Measurements from ENCODE around the gene STK24.

STK24 gene

DNA sequence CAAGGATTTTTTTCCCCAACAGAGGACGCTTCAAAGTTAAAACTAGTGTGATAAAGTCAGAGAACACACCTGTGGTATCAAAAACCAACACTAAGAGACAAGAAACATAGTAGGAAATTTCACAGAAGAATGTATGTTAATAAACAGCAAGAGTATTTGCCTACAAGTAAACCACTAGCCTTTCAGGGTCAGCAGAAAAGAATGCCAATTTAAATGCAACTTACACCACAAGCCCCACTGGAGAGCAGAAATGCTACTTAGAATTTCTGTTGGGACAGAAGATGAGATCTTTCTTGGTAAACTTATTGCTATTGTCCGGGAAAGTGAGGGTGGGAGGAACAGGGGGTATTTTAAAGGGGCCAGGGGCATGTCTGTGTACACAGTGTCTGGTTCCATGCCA lies 68.6 kb downstream of the STK24 start:
- no peak for DNase-seq

DNA sequence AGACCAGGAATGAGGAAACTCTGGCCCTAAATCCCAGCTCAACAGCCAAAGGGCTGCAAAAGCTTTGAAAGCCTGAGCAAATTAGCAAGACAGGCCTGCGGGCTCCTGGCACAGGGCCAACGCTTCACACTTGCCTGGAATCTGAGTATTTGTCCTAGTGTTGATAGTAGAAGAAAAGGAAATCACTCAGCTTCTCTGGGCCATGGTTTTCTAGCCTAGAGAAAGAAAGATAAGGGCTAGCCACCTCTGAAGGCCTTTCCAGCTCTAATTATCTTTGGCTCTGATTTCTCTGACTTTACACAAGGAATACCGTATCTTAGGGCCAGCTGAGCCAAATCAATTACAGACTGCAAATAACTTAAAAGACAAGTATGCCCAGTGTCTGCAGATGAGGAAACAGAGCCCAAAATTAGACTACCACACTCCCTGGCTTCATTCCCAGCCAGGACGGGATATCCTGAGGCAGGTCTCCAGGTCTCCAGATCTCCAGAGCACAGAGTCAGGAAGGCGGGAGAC lies 69.6 kb downstream of the STK24 start:
- peak; percentile 32 for DNase-seq

- DNase-seq, result no peak
Measured at GRCh38 chr13:98506728-98507230, 70.1 kb downstream of the STK24 start.

GRCh38 chr13:98506322-98506721 lies 70.6 kb downstream of the STK24 start:
- DNase-seq, result no peak

DNA sequence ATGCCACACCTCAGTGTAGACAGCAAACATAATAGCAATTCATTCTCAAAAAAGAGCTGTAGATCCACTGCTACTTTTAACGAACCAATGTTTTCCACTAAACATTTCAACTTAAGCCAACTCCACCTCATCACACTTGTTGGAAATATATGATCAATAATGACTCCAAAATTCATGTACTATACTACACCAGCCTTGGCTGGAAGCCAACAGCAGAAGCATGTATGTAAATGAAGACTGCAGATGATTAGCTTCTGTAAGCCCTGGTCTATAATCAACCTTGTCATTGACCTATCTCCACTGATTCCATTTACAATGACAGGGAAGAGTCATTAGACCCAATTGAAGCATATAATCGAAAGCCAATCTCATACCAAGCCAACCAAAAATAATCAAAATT lies 71.7 kb downstream of the STK24 start:
- no peak for DNase-seq

GRCh38 chr13:98504371-98504963 lies 72.4 kb downstream of the STK24 start:
- no peak for DNase-seq

DNA sequence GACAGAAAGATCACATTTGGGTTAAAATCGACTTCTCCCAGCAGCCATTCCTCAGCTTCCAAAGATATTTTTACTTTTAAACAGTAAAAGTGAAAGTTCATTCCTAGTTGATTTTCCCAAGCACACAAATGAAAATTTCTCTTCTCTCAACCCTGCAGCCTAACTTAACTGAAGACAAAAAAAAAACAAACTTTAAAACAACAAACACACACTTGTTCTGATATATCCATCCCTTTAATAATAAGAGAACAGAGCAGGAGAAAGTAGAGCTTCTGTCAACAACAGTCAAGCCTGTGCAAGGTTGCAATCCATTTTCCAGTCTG lies 72.9 kb downstream of the STK24 start:
- DNase-seq, result no peak

DNA sequence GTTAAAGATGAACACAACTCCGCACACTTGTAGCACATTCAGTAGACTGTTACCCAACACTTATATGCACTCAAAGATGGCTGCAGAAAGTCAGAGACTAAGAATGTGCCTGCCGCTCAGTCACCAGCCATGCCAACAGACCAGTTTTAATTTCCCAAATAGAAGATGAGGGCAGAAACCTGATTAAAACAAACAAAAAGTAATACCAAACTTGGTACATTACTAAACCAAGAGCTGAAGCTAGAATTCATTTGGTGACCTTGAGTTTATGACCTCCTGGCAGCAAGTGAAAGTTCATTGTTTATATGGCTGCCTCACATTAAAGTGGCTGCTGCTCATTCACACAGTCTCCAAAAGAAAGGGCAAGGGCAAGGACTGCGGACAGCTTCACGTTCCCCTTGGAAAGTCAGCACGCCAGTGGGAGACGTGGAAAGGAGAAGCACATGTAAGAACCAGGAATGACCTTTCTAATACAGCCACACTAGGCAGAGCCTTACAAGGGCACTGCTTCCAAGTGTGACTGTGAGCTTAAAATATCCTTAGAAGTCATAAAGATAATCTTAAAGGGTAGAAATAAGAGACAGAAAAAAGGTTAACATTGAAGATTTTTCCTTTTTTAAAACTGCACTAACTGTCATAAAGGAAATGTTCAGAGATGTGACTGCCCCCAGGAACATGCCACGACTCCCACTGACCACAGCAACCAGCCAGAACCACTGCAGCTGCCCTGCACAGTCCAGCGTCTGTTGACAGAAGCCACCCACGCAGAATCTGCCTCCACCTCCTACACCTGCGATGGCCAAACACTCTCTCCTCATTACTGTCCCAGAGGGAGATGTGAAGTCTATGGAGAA lies 73.5 kb downstream of the STK24 start:
- DNase-seq, result no peak

- no peak for DNase-seq
Measured at GRCh38 chr13:98500963-98501421, 75.9 kb downstream of the STK24 start.

DNA sequence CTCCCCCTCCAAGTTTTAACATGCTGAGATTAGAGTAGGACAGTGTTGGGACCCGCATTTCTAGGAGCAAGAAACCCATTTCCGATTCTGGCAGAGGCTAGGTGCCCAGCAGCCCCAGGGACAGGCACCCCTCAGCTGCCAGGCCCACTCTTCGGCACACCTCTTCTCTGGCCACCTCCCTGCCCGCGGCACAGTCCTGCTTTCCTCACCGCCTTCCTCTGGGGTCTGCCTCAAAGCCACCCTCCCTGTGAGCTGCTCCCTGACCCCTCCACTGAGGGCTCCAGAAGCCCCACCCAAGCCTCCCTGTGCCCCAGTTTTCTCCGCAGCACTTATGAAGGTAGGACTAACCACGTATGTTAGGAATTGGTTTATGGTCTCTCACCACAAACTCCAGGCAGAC lies 79.9 kb downstream of the STK24 start:
- DNase-seq, result no peak

- DNase-seq, result no peak
Measured at GRCh38 chr13:98496479-98496791, 80.5 kb downstream of the STK24 start.

DNA sequence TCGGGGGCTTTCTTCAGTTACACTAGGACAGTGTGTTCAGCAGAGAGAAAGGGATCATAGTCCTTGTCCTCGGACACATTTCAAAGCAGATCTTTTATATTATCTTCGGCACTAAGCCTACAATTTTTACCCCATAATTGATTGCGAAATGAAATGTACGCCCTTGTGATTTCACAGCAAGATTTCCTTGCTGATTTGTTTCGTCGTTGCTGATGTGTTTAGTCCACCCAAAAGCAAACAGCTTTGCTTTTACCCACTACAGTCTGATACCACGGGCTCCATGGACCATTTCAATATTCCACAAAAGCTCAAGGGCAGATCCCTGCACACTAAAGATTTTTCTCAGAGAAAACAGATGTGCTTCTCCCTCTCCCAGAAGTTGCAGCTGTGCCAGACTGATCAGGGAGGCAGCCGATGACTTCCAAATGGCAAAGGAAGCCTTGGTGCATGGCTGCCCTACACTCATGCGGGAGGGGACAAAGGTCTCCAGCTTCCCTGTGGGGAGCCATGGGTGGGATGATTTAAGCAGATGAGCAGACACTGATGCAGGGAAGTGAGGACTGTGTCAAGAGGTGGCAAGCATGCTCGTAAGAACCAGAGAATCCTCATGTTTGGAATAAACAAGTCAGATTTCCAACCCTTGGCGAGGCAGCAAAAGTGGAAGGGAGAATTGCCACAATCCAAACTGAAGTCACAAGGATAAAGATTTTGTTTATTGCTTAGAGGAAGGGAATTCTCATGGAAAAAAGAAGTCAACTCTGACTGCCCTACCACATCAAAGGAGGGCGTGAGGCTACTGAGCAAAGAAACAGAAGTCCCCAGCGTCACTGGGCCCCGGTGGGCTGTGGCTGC lies 81.1 kb downstream of the STK24 start:
- no peak for DNase-seq

GRCh38 chr13:98494769-98495168 lies 82.1 kb downstream of the STK24 start:
- no peak for DNase-seq

GRCh38 chr13:98493042-98493712 lies 83.7 kb downstream of the STK24 start:
- DNase-seq, result no peak

DNA sequence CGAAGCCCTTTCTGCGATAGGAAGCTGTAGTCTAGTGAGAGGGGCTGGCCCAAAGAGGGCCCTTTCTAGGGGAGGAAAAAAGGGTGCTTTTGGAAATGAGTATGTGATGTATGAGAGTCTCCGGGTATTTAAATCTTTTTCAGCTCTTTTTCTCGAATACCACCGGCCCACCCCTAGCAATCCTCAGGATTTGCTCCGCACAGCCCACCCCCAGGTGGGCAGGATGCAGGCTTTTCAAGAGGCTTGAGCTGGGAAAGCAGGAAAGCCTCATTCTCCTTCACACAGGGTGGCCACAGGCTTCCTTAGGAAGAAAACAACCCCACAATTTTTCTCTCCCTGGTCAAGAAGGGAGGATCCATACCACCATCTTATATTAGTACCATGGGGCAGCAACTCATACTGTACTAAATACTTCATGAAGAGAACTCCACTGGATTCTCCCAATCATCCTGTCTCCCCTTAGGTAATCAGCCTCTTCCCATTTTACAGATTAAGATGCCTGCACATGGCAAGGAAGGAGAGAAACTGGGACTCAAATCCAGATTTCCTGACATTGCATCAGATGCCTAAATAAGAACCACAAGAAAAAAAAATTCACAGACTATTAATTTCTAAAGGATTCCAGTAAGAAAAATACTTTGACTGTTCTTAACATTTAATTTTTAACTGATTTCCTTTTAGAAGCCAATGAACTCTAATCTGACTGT lies 84.4 kb downstream of the STK24 start:
- DNase-seq, result no peak

DNA sequence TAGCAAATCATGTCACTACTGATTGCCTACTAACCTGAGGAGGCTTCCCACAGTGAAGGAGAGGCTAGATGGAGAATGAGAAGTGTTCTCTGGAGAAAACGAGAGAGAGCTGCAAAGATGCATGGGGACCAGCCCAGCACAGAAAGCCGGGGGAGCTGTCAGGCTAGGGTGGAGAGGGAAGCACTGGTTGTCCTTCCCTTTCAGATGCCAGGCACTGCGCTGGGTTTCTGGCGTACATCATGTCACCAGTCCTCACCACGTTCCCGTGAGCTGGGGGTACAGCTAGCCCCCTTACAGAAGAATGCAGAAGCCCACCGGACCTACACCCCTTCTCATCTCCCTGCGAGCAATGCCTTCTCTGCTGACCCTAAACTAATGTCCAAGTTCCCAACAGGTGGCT lies 86.0 kb downstream of the STK24 start:
- DNase-seq, result no peak

- DNase-seq, result no peak
Measured at GRCh38 chr13:98490195-98490836, 86.6 kb downstream of the STK24 start.

DNA sequence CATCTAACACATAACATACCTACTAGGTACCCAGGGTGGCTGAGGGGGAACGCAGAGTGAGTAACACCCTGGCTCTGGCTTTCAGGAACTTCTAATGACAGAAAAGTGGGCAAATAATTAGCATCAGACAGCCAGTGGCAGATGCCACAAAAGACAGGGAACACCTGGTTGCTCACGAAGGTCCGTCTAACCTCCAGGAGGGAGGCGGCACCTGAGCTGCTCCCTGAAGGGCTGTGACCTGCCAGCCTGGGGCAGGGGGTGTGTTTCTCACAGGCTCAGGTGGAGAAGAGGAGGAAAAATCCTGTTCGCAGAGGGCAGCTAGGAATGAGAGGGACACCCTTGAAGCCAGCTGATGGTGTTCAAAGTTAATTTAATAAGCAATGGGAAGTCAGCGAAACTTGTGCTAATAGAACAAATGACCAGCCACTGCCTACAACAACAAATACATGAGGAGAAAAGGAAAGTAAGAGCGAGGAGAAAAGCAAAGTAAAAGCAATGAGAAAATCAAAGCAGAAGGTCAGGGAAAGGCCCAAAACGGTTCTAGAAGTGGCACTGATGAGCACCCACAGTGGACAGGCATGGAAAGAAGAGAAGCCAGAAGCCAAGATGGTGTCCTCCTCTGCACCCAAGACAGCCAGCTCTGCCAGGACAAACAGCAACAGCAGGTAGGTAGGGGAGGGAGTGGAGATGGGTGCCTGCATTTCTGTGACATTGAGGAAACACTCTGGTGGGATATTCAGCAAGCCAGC lies 87.3 kb downstream of the STK24 start:
- no peak for DNase-seq

DNA sequence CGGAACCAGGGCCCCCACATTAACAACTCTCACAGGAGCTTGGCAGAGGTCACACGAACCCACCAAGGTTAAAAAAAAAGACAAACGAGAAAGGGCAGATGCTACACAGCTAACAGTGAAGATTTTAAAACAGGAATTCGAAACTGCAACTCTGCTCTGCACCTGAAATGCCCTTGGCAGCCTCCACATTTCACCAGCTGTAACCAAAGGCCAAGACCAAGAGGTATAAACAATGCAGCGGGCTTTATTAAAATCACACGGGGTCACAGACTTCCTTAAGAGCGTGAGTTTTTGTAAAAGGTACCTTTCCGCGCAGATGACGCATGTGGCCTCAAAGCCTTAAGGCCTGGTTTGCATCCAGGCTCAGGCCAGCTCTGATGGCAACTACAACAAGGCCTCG lies 88.2 kb downstream of the STK24 start:
- no peak for DNase-seq

- DNase-seq, result no peak
Measured at GRCh38 chr13:98487522-98487921, 89.4 kb downstream of the STK24 start.

DNA sequence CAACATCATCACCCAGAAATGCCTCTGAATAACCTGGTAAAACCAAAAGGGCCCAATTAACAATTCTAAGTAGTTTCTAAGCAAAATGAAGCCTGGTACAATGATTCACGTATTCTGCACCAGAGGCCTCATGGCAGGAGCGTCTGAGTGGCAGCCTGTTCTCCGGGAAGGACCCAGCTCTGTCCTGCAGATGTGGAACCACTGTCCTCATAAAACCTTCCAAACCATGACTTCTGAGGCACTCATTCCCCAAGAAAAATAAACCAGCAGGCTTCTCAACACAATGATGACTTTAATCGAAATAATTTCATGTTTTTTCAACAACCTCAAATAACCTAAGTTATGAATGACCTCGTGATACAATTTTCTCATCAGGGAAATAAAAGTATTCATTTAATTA lies 89.9 kb downstream of the STK24 start:
- no peak for DNase-seq
